NCI-H128 (cell line): ENCODE results near the gene CLTA.
A peak's percentile ranks its signal among the peaks of the same experiment; 100 is the strongest.

Experiments used
- DNase-seq: peaks from one replicate; lab custom pipeline; 2025; ENCODE audit not compliant: unreplicated experiment; lab: John Stamatoyannopoulos, UW

CLTA gene, protein sequence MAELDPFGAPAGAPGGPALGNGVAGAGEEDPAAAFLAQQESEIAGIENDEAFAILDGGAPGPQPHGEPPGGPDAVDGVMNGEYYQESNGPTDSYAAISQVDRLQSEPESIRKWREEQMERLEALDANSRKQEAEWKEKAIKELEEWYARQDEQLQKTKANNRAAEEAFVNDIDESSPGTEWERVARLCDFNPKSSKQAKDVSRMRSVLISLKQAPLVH

DNA sequence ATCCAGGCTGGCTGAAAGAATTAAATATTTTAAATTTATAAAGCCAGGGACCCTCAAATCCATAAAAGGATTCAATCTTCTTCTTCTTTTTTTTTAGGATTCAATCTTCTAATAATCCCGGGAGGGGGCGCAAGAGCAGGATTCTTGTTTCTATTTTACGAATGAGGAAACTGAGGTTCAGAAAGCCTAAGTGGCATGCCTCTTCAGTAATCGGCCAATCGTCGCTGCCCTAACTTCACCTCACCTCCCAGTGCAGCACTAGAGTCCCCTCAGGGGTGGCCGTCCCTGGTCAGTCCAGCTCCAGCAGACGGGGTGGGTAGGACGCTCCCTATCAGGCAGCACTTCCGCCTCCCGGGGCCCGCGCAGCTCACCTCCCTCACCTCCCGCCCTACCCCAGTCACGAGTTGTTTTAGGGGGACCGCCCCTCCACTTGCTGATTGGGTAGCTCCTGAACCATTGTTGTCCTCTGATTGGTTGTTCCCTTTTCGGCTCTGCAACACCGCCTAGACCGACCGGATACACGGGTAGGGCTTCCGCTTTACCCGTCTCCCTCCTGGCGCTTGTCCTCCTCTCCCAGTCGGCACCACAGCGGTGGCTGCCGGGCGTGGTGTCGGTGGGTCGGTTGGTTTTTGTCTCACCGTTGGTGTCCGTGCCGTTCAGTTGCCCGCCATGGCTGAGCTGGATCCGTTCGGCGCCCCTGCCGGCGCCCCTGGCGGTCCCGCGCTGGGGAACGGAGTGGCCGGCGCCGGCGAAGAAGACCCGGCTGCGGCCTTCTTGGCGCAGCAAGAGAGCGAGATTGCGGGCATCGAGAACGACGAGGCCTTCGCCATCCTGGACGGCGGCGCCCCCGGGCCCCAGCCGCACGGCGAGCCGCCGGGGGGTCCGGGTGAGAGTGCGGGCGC, at the start of gene CLTA:
Gene CLTA (plus strand): TSS at position 534 of the 902 bp plus-strand sequence. CDS start 136 bp downstream, at position 670.
- DNase-seq, result peak; percentile 96

DNA sequence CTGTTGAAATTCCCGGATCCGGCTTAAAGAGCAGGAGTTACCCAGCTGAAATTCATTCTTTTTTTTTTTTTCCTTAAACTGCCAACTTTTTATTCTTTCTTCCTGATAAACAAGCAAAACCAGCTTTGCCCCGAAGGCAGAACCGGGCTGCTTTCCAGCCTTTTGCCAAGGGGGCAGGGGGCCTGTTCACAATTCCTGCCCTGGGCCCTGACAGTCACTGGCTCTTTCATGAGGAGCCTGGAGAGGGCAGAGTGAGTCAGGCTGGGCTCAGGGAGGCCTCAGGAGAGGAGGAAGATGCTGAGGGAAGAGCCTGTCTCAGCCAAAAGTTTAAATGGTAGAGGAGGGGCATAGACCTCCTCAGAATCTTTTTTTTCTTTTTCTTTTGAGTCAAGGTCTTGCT, 49.4 kb upstream of the CLTA start:
- DNase-seq, result no peak

DNA sequence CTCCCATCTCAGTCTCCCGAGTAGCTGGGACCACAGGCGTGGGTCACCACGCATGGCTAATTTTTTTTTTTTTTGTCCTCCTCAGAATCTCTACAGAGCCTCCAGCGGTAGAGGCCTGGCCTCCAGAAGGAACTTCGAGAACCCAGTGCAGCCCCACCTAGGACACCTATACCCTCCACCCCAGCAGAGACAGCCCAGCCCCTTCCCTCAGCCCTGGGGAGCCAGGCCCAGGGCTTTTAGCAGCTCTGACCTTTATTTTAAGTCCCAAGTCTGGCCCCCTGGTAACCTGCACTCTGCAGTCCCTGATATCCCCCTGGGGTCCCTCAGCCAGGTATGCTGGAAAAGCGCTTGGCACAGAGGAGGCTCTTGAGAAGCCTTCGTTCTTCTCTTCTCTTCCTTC, 49.0 kb upstream of the CLTA start:
- no peak for DNase-seq

DNA sequence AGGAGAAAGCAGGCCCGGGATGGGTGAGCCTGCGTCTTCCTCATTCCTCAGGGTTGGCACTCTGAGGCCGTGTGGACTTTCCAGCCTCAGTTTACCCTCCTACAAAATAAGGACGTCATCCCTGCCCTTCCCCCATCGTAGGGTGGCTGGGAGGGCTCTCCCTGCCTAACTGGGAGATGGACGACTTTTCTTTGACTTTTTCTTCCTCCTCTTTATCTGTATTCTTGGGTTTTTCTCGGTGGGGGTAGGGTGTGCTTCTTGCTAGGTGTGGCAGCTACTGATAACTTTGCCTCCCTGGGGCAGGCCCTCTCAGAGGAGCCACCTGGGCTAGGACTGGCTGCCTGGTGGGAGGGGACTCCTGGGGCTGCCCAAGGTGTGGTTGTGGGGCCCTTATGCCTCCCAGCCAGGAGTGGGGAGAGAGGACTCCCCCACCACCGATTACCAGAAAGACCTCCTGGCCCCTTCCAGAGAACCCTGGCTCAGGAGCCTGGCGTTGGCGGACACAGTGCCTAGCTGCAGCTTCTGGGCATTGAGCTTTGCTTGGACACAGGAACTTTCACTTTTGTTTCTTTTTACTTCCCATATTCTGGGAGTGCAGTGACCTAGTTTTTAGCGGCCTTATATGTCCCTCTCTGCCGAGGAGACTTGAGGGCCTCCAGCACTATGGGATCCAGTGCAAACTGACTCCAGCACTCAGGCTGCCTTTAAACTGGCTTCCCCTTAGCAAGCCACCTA, 48.0 kb upstream of the CLTA start:
- no peak for DNase-seq

DNA sequence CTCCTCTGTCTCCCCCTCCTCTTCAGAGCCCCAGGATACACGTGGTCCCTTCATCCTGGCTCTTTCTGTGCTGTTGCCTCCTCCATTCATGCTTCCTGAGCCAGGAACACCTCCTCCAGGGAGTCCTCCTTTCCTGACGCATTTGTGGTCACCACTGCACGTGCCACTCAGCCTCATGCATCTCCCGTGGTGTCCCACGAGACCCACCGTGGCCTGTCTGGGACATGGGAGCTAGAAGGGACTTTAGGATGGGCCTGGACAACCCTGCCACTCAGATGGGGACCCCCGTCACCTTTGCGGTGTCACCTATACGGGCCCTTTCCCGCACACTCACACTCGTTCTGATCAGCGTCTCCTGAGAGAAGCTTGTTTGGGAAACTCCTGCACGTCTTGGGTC, 47.5 kb upstream of the CLTA start:
- DNase-seq, result no peak

DNA sequence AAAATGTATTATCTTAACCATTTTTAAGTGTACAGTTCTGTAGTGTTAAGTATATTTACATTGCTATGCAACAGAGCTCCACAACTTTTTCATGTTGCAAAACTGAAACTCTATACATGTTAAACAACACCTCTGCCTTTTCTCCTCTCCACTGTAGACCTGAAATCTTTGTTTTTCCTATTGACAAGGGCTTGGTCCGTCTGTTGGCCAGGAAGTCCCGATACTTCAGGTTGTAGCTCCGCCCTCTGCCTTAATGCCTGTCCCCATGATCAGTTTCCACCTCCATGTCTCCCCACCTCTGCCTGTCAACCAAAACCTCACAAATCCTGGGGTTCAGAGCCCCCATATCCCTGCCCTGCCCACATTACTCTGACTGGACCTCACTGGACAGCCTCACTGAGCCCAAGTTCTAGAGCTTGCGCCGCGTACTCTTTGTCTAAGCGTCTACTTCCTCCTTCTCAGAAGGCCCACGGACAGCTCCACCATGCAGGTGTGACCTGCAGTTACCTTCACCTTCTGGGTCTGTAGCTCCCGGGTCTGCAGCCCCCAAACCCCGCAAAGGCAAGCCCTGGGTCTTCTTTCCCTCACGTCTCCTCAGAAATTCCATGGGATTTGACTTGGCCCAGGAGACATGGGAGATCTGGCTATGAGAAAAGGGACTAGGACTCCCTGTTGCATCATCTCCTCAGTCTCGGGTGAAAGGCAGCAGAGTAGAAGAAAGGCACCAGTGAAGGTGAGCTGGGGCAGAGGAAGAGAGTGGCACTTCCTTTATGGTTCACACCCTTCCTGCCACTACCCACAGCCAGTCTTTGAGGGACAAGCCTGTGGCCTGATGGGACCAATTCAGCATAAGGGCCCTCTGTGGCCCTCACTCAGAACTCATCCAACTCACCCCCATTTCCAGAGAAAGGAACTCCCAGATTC, 46.1 kb upstream of the CLTA start:
- DNase-seq, result no peak

DNA sequence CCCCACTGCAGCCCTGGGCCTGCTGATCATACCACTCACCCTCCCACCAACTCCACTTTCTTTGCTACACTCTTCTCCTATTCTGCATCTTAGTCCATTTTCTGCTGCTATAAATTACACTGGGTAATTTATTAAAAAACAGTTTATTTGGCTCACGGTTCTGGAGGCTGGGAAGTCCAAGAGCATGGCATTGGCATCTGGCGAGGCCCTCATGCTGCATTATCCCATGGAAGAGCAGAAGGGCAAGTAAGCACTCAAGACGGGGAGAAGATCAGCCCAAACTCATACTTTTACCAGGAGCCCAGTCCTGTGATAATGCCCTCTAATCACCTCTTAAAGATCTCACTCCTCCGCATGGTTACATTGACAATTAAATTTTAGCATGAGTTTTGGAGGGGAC, 44.8 kb upstream of the CLTA start:
- no peak for DNase-seq

DNA sequence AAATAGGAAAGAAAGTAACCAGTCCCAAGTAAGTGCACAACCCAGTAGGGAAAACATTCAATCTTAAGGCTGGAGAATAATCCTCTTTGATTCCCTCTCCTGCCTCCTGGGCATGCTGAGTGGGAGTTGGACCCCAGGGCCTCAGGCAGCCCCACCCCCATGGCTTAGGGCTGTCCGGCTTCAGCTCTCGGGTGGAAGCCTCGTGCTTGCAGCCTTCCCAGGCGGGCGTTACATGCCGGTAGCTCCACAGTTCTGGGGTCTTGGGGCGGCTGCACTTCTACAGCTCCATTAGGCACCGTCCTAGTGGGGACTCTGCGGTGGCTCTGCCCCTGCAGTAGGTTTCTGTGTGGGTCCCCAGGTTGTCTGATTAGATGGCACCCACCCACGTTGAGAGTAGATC, 44.1 kb upstream of the CLTA start:
- no peak for DNase-seq

DNA sequence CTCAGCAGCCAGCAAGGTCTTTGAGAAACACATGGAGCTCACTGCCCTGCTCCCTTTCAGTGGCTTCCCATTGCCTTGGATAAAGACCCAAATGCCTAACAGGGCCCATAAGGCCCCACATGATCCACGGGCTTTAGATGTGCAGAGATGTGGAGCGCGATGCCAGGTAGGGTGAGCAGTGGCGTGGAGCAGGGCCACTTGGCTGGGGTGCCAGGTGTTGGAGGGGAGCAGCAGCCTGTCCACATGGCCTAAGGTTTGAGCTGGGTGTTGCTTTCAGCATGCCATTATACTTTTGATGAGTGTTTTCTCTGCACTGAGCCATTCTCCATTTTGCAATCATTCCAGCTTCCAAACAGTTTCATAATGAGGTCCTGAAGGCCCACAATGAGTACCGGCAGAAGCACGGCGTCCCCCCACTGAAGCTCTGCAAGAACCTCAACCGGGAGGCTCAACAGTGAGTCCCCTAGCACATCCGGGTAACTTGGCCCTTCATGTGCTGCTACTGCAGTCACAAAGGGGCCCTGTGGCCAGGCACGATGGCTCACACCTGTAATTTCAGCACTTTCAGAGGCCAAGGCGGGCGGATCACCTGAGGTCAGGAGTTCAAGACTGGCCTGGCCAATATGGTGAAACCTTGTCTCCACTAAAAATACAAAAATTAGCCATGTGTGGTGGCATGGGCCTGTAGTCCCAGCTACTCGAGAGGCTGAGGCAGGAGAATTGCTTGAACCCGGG, 43.1 kb upstream of the CLTA start:
- DNase-seq, result no peak

DNA sequence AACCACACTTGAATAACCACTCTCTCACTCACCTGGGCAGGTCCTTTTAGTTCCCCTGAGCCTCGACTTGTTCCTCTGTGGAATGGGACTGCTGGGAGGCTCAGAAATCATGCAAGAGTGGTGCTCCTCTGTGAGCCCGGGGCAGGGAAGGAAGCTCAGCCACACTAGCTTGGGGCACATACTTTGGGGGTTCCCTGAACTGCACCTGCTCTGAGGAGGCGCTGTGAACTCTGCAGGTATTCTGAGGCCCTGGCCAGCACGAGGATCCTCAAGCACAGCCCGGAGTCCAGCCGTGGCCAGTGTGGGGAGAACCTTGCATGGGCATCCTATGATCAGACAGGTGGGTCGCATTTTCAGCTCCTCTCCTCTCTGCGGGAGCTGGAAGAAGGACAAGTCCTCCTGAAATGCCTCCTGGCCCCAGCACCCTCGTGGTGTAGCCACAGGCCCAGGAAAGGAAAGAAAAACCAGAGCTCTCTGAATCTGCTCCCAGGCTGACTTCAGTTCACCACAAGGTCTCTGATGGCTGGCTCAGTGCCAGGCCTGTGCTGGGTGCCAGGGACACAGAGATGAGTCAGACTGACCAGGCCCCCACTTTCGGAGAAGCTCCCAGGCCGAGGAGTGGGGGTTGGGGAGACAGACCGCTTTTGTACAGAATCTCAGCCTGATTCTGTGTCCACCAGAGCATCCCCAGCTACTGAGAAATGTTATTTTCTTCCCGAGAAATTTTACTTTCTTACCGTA, 42.2 kb upstream of the CLTA start:
- DNase-seq, result no peak

DNA sequence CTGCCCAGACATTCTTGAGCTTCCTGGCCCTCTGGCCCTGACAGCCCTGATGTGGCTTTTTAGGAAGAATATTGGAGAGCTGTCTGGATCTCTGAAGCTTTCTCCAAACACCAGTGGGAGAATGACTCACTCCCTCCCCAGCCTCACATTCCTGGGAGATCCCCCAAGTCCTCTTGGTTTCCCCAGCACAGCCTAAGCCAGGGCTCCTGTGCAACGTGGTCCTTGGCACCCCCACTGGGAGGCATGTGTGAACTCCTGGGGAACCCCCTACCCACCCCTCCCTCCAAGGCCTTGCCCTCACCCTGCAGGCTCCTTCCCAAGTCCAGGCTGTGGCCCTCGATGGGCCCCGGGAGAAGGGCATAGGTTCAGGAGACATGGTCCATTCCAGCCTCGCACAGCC, 41.5 kb upstream of the CLTA start:
- DNase-seq, result no peak

DNA sequence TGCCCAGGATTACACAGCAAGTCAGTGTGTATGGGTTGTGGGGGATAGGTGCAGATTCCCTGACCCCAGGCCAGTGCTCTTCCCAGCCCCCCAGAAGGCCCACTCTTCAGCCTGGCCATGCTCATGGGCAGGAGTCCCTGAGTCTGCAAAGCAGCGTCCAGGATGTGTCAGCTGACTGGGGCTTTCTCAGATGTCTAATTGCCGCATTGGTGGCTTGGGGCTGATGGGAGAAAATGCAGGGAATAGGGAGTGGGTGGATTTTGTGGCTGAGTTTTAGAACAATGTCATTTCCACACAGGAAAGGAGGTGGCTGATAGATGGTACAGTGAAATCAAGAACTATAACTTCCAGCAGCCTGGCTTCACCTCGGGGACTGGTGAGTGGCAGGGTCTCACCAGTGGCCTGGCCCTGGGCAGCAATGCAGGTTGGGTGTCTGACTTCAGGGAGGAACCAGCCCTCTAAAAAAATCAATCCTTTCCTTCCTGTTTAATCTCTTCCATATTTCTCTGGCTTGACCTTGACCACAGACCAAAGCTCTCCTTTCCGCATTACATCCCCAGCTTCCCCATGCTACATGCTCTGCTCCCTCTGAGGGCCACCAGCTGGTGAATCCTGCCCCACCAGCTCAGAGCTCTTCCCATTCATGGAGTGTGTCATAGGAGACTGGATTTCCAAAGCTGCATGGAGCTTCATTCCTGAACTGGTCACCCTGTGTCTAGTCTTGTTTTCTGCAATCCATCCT, 40.0 kb upstream of the CLTA start:
- DNase-seq, result no peak

DNA sequence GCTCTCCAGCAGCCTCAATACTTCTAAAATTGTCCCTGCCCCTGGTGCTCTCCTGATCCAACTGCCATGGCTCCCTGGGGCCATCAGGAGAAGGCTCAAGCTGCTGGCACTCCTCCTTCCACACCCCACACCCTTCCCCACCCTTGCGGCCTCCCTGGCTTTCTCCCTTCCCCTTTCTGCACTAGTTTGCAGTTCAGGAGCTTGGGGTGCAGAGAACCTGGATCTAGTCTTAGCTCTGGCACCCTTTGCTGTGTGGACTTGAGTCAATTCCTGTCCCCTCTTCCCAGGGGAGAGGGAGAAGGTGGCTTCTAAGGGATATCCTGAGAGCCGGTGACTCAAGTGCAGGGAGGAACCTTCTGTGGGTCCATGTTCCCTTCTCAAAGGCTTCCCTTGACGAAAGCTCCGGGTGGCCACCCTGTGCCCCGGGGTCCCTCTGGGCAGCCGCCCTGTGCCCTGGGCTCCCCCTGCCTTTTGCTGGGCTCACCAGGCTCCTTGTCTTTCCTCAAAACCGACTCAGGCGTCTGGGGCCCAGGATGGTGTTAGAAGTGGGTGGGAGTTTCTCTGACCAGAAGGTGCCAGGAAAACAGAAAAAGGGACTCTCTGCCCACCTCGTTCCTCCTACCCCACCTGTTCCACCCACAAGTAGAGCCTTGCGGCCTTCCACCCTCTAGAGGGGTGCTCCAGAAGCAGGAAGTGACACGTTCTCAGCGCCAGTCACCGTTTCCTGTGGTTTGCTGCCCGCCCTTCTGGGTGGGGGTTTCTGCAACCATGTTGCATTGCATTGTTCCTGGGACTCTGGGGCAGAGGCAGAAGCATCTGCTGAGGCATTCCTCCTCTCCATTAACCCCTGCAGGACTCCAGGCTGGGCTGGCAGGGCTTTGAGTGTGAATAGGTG, 39.2 kb upstream of the CLTA start:
- DNase-seq, result no peak

DNA sequence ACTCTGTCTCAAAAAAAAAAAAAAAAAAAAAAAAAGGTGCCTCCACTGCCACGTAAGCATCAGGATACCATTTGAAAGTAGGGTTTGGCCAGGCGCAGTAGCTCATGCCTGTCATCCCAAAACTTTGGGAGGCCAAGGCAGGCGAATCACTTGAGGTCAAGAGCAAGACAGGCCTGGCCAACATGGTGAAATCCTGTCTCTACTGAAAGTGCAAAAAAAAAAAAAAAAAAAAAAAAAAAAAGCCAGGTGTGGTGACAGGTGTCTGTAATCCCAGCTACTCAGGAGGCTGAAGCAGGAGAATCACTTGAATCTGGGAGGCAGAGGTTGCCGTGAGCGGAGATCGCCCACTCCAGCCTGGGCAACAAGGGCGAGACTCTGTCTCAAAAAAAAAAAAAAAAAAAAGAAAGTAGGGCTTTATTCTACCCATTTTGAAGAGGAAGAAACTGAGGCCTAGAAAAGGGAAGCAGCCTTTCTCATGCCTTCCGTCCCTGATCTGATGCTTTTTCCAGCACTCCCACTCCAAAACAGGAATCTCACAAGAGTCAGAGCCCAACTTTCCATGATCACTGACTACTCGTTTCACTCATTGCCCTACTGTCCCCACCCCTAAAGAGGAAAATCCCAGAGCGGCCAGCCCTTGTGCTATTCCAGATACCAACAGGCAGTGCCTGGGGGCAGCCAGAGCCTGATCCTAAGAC, 37.8 kb upstream of the CLTA start:
- DNase-seq, result no peak

DNA sequence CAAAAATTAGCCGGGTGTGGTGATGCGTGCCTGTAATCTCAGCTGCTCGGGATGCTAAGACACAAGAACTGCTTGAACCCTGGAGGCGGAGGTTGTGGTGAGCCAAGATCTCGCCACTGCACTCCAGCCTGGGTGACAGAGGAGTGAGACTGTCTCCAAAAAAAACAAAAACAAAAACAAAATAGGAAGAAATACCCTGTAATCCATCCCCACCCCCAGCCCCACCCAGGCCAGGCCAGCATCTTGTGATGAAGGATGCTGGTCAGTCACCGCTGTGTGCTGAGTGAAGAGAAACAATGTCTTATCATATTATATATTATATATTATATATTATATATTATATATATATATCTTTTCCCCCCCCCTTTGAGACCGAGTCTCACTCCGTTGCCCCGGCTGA, 37.0 kb upstream of the CLTA start:
- no peak for DNase-seq

DNA sequence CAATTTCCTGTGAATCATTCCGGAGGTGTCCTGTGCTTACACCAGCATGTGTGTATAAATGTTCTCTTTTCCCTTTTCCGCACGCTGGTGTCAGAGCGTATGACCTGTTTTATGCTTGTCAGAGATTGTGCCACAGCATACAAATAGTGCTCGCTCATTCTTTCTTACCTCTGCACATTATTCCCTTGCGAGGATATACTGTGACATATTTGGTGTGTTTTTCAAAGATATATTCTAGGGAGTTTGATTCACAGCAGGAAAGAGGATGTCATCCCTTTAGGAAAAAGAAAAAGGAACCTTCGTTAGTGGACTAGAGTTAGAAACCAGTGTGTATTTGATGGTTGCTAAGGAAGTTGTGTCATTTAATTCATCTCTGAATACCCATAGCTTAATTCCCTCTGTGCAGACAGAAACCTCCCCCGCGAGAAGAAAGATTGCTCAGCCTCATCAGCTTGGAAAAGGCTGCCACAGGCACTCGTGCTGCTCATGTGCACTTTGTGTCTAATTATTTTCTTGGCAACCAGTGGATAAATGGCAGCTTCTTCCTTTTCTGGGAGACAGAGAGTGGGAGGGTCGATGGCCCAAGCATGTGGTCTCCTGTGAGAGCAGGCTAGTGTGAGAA, 36.3 kb upstream of the CLTA start:
- DNase-seq, result no peak

DNA sequence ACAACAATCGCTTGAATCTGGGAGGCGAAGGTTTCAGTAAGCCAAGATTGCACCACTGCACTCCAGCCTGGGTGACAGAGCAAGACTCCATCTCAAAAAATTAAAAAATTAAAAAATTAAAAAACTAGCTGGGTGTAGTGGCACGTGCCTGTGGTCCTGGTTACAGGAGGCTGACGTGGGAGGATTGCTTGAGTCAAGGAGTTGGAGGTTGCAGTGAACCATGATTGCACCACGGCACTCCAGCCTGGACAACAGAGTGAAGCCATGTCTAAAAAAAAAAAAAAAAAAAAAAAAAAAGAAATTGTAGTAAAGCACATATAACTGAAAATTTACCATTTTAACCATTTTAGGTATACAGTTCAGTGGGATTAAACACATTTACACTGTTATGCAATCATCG, 34.6 kb upstream of the CLTA start:
- no peak for DNase-seq
